AG04450 (cell line): ENCODE measurements around the gene LGMN. TPM values are rescaled to one million over a fixed set of nuclear protein-coding genes. Genes with fewer than 3 reads are reported as not detected.

Experiments used
- CTCF ChIA-PET: fragments of 300-600, 350-600 bp; formaldehyde crosslinking; extraction: SDS; loops from one replicate; lab custom pipeline; 2022; ENCODE audit warnings: antibody characterized with exemption, inconsistent platforms; lab: Charles Lee
- POLR2A ChIA-PET: fragments of 350-600 bp; formaldehyde crosslinking; extraction: SDS; loops from one replicate; lab custom pipeline; 2021; ENCODE audit warnings: antibody characterized with exemption, inconsistent platforms; lab: Yijun Ruan, JAX
- DNase-seq: peaks from one replicate; pipeline ENCODE4 v3.0.0-alpha.2; 2011; ENCODE audit warnings: low read depth, low spot score
- H3K27ac ChIP-seq: one replicate; pipeline ENCODE4 v1.5.1; 2012; ENCODE audit warnings: low read depth, low read length, control low read depth
- H3K27me3 ChIP-seq: one replicate; pipeline ENCODE4 v1.6.0; 2012; ENCODE audit warnings: low read length; ENCODE audit not compliant: control insufficient read depth, insufficient read depth
- H3K4me3 ChIP-seq: 2 replicates; pipeline ENCODE4 v1.5.1; 2011; ENCODE audit warnings: mild to moderate bottlenecking, low read depth, low read length, control low read depth
- H3K9me3 ChIP-seq: 2 replicates; pipeline ENCODE4 v1.5.1; 2012; ENCODE audit warnings: low read length; ENCODE audit not compliant: control insufficient read depth, insufficient read depth
- CTCF ChIP-seq: IDR thresholded peaks from 2 replicates; pipeline ENCODE4 v1.5.1; 2011; ENCODE audit warnings: low read depth, low read length, control low read depth, inconsistent platforms
- polyA plus RNA-seq: library from polyadenylated mRNA; depleted of rRNA; stranded (reverse); fragments of >200 nt; gene quantifications from 2 replicates; pipeline ENCODE4 v1.2.3, GENCODE V29; 2011

Gene LGMN
- polyA plus RNA-seq, 1 experiment, result 21.8 TPM

- POLR2A ChIA-PET, result no interaction called here
- no peak for TF ChIP-seq CTCF
- H3K27ac ChIP-seq, result no peak overlapping the region
- H3K4me3 ChIP-seq, result no peak overlapping the region
- H3K9me3 ChIP-seq, result no peaks in the 10 kb centered on the region; the same call in none of the 2 replicates
- no peak for DNase-seq
- CTCF ChIA-PET, result no interaction called here
- no peaks in the 10 kb centered on the region for H3K27me3 ChIP-seq
Observed at GRCh38 chr14:92677087-92677668, 71.2 kb downstream of the LGMN start.

- ChIA-PET POLR2A (no interaction called here), CTCF (no interaction called here)
- DNase-seq, result no peak
- Histone ChIP-seq H3K27me3 (no peaks in the 10 kb centered on the region), H3K9me3 (no peaks in the 10 kb centered on the region; the same call in none of the 2 replicates), H3K27ac (no peak overlapping the region), H3K4me3 (no peak overlapping the region)
- no peak for TF ChIP-seq CTCF
Observed at GRCh38 chr14:92676403-92677086, 71.9 kb downstream of the LGMN start.

DNA sequence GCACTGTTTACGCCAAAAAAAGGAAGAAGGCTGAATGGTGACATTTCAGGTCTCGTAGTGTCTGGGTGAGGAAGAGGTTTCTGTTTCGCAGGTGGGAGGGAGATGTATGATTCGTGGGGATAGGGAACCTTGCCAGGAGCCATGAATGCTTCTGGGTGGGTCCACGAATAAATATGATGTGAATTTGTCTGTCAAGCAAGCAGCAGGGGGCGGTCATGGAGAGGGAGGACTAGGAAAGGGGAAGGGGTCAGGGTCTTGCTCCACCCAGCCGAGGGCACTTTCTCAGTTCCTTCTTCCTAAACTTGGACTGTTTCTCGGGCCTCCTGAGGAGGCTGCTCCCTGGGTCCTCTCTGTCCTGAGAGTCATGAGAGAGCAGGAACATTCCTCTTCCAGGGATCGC, 72.5 kb downstream of the LGMN start:
- Histone ChIP-seq H3K27me3 (no peaks in the 10 kb centered on the region), H3K4me3 (no peak overlapping the region), H3K9me3 (no peaks in the 10 kb centered on the region; the same call in none of the 2 replicates), H3K27ac (no peak overlapping the region)
- ChIA-PET CTCF (no interaction called here), POLR2A (no interaction called here)
- DNase-seq, result no peak
- TF ChIP-seq CTCF, result no peak

DNA sequence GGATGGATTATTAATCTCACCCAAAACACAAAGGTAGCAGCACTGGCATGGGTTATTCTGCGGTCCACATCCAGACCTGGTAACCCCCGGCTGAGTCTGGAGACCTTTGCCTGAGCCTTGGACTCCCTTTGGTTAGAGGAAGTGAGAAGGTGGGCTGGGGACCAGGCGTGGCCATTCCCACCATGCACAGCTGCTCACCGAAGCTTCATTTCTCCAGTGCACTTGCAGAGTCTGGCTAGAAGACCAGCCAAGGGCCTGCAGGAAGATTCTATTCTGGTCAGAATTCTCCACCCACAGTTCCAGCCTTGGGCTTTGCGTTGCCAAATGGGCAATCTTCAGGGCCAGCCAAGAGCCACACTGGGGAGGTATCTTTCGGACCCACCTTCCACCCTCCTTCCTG, 73.0 kb downstream of the LGMN start:
- no peak for DNase-seq
- no peak for TF ChIP-seq CTCF
- CTCF ChIA-PET, result interaction anchor here (0.6 to 2.1 kb wide), 2 partner anchors 10 to 11 kb away, joined by 3 to 12 read pairs; no protein-coding TSS in a partner anchor
- Histone ChIP-seq H3K4me3 (no peak overlapping the region), H3K27ac (no peak overlapping the region), H3K9me3 (no peaks in the 10 kb centered on the region; the same call in none of the 2 replicates), H3K27me3 (no peaks in the 10 kb centered on the region)
- POLR2A ChIA-PET, result no interaction called here

GRCh38 chr14:92673601-92674150, 74.8 kb downstream of the LGMN start:
- CTCF ChIA-PET, result interaction anchor here (1.0 to 2.1 kb wide), 2 partner anchors 13 kb away, joined by 3 to 12 read pairs; no protein-coding TSS in a partner anchor
- POLR2A ChIA-PET, result no interaction called here

More at GRCh38 chr14:92673601-92674150, 74.8 kb downstream of the LGMN start:
- Histone ChIP-seq H3K4me3 (no peak overlapping the region), H3K9me3 (no peaks in the 10 kb centered on the region; the same call in 1 of the 2 replicates), H3K27me3 (no peaks in the 10 kb centered on the region), H3K27ac (no peak overlapping the region)
- no peak for TF ChIP-seq CTCF
- DNase-seq, result no peak
